Naive thymus-derived CD4-positive, alpha-beta T cell (primary cell): ENCODE results near the gene TNRC6B. TPM values are rescaled to one million over a fixed set of nuclear protein-coding genes. Genes with fewer than 3 reads are reported as not detected.

ENCODE experiments used
- ATAC-seq: fragments of 150-1000 bp; cut with Tn5 transposase; 2 replicates; pipeline ENCODE4 v1.10.0; 2021; ENCODE audit warnings: mild to moderate bottlenecking, moderate library complexity
- CTCF ChIA-PET: fragments of 350-600 bp; sonication (Branson Sonifier 250); formaldehyde crosslinking; loops from one replicate; lab custom pipeline; 2021; ENCODE audit warnings: antibody characterized with exemption; lab: Charles Lee
- POLR2A ChIA-PET: fragments of 350-600 bp; sonication (Branson Sonifier 250); formaldehyde crosslinking; loops from one replicate; lab custom pipeline; 2021; ENCODE audit warnings: antibody characterized with exemption, inconsistent platforms; lab: Charles Lee
- DNase-seq, 9 donors: peaks; one replicate each; pipeline versions ENCODE4 v3.0.0 to v3.0.0-alpha.2; 2020 to 2022; ENCODE audit warnings: mixed read lengths in 1 of 9
- H3K27ac ChIP-seq: one replicate; pipeline ENCODE4 v1.7.0; 2013; ENCODE audit warnings: mild to moderate bottlenecking, low read depth, low read length, moderate library complexity
- H3K27me3 ChIP-seq, 2 donors: one replicate each; pipeline ENCODE4 v1.7.0; 2013; ENCODE audit warnings: low read length in 2 of 2, mild to moderate bottlenecking in 2 of 2, moderate library complexity in 2 of 2; ENCODE audit not compliant: control insufficient read depth in 2 of 2, insufficient read depth in 2 of 2
- H3K36me3 ChIP-seq, 3 experiments: 1 replicate in 2 of 3; 2 replicates in 1 of 3; pipeline ENCODE4 v1.7.0; 2013; ENCODE audit warnings: low read length in 3 of 3, mild to moderate bottlenecking in 3 of 3, moderate library complexity in 1 of 3; ENCODE audit not compliant: insufficient read depth in 3 of 3, control insufficient read depth in 2 of 3
- H3K4me1 ChIP-seq, 2 donors: one replicate each; pipeline ENCODE4 v1.7.0; 2013; ENCODE audit warnings: low read length in 2 of 2, mild to moderate bottlenecking in 2 of 2, moderate library complexity in 1 of 2; ENCODE audit not compliant: control insufficient read depth in 2 of 2, insufficient read depth in 2 of 2
- H3K4me3 ChIP-seq: 2 replicates; pipeline ENCODE4 v1.7.0; 2013; ENCODE audit warnings: mild to moderate bottlenecking, low read length
- H3K9me3 ChIP-seq, 3 experiments: 1 replicate in 2 of 3; 2 replicates in 1 of 3; pipeline ENCODE4 v1.7.0; 2013; ENCODE audit warnings: low read length in 3 of 3; ENCODE audit not compliant: control insufficient read depth in 2 of 3
- H3K27ac Mint-ChIP-seq, 9 donors: one replicate each; pipeline ENCODE4 v1.8.0; 2020 to 2022; ENCODE audit warnings: mixed read lengths in 9 of 9, mild to moderate bottlenecking in 8 of 9, moderate library complexity in 5 of 9, inconsistent platforms in 2 of 9
- H3K27me3 Mint-ChIP-seq, 5 donors: one replicate each; pipeline ENCODE4 v1.8.0; 2021 to 2022; ENCODE audit warnings: mixed read lengths in 5 of 5, mild to moderate bottlenecking in 1 of 5
- H3K36me3 Mint-ChIP-seq, 5 donors: one replicate each; pipeline ENCODE4 v1.8.0; 2020 to 2022; ENCODE audit warnings: mixed read lengths in 5 of 5, mild to moderate bottlenecking in 3 of 5, inconsistent platforms in 1 of 5
- H3K4me1 Mint-ChIP-seq, 7 donors: one replicate each; pipeline ENCODE4 v1.8.0; 2020 to 2022; ENCODE audit warnings: mixed read lengths in 7 of 7, mild to moderate bottlenecking in 3 of 7, inconsistent platforms in 1 of 7
- H3K4me3 Mint-ChIP-seq, 10 donors: one replicate each; pipeline ENCODE4 v1.8.0; 2020 to 2022; ENCODE audit warnings: mild to moderate bottlenecking in 10 of 10, mixed read lengths in 10 of 10, moderate library complexity in 6 of 10, inconsistent platforms in 2 of 10
- H3K9me3 Mint-ChIP-seq, 11 donors: one replicate each; pipeline ENCODE4 v1.8.0; 2020 to 2022; ENCODE audit warnings: mixed read lengths in 11 of 11, mild to moderate bottlenecking in 4 of 11, inconsistent platforms in 1 of 11, moderate library complexity in 1 of 11
- intact Hi-C, 2 donors: fragments of 100-400 bp; cut with micrococcal nuclease; formaldehyde crosslinking; loops; one replicate each; pipeline ENCODE4 v1.15.1; 2023
- polyA plus RNA-seq, 2 donors: library from polyadenylated mRNA; unstranded; fragments of 300-500 nt; fragmentation: Illumina TruSeq; gene quantifications; one replicate each; pipeline ENCODE4 v1.2.3, GENCODE V29; 2021
- total RNA-seq, 6 experiments: library from RNA in 5 of 6; stranded (reverse) in 5 of 6; gene quantifications; 1 replicate in 5 of 6; 2 replicates in 1 of 6; pipeline ENCODE4 v1.2.3 and lab custom pipeline; 2021 to 2026

Gene TNRC6B
- total and polyA plus RNA-seq, 7 experiments from 2014 or later = 67.4 to 165 (median 136) TPM

DNA sequence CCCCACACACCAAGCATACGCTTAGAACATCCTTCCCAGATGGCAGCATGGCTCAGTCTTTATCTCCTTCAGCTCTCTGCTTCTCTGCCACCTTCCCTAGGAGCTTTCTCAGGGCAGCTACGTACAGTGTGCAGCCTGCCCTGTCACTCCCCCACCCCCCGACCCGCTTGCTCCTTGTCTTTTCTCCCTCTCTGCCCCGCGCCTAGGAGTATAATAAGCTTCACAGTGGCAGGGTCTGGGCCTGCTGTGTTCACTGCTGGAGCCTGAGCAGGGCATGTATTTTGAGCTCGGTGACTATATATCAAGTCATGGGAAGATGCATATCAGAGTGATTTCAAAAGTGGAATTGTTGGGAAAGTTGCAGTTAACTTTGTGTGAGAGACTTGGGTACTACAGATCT is 112.8 kb downstream of the TNRC6B start:
- intact Hi-C loops = loop anchor here (1.0 to 5.0 kb wide), 8 partner anchors 11 to 246 kb away; partner anchors contain the start of genes ADSL (in 2 of the 2) and TNRC6B (in 1 of the 2)
- CTCF ChIA-PET = interaction anchor here (0.5 to 2.0 kb wide), 6 partner anchors 17 to 468 kb away, joined by 3 to 16 read pairs (median 4); partner anchors contain the start of gene ADSL
- Mint-ChIP-seq H3K36me3 (peaks cover 19 to 49% (median 47%) of the 10 kb centered on the region in 5 donors), H3K4me3 (peak overlapping the region; percentile 29 to 86 (median 77)), H3K9me3 (no peaks in the 10 kb centered on the region), H3K27ac (peak overlapping the region; percentile 93 to 99 (median 96)), H3K4me1 (peaks cover 25 to 80% (median 70%) of the 10 kb centered on the region in 7 donors), H3K27me3 (no peaks in the 10 kb centered on the region)
- H3K4me1 ChIP-seq = peaks cover 22 to 41% of the 10 kb centered on the region in 2 donors
- H3K27ac ChIP-seq = peak overlapping the region; percentile 87
- POLR2A ChIA-PET = interaction anchor here (0.5 to 2.0 kb wide), 13 partner anchors 14 to 247 kb away, joined by 3 to 9 read pairs (median 4); no protein-coding TSS in a partner anchor
- H3K9me3 ChIP-seq = no peaks in the 10 kb centered on the region
- H3K36me3 ChIP-seq = peaks cover 0 to 49% (median 13%) of the 10 kb centered on the region in 3 experiments
- DNase-seq (no peak), ATAC-seq (peak; percentile 48)
- H3K27me3 ChIP-seq = no peaks in the 10 kb centered on the region
- H3K4me3 ChIP-seq = peak overlapping the region; percentile 15

- Histone ChIP-seq H3K4me3 (no peak overlapping the region), H3K27ac (no peak overlapping the region), H3K4me1 (peaks cover 15 to 28% of the 10 kb centered on the region in 2 donors), H3K9me3 (no peaks in the 10 kb centered on the region), H3K27me3 (no peaks in the 10 kb centered on the region), H3K36me3 (peaks cover 5 to 45% (median 8%) of the 10 kb centered on the region in 3 experiments)
- Mint-ChIP-seq H3K27ac (peak overlapping the region in 8 of 9 donors; percentile 5 to 78 (median 75)), H3K27me3 (no peaks in the 10 kb centered on the region), H3K4me1 (peaks cover 24 to 67% (median 54%) of the 10 kb centered on the region in 7 donors), H3K4me3 (peak overlapping the region in 2 of 10 donors; percentile 20 to 32), H3K36me3 (peaks cover 17 to 47% (median 35%) of the 10 kb centered on the region in 5 donors), H3K9me3 (no peaks in the 10 kb centered on the region)
- POLR2A ChIA-PET = interaction anchor here (1.0 to 1.6 kb wide), 2 partner anchors 7 to 15 kb away, joined by 3 read pairs; no protein-coding TSS in a partner anchor
- intact Hi-C loops = loop anchor here (5.0 kb wide), 1 partner anchor 52 kb away; no protein-coding TSS in a partner anchor
- CTCF ChIA-PET = no interaction called here
- no peak for ATAC-seq
- DNase-seq = no peak
Observed at GRCh38 chr22:40294696-40295095, 117.0 kb downstream of the TNRC6B start.

DNA sequence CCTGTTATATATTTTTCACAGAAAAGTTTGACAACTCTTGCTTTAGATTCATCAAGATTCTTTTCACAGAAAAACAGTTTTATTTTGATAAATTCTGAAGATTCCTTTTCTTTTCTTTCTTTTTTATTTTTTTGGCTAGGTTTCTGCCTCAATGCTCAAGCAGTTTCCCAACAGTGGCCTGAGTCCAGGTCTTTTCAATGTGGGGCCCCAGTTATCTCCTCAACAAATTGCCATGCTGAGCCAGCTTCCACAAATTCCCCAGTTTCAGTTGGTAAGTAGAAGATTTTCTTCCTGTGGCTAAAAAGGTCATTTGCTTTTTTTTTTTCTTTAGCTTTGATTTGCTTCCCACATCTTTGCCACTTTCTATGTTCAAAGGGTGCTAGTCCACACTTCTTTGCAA is 122.6 kb downstream of the TNRC6B start:
- no peaks in the 10 kb centered on the region for H3K4me1 ChIP-seq
- intact Hi-C loops = no loop called here
- no peak for DNase-seq
- no peak overlapping the region for H3K4me3 ChIP-seq
- H3K36me3 ChIP-seq = peaks cover 21 to 61% (median 22%) of the 10 kb centered on the region in 3 experiments
- Mint-ChIP-seq H3K4me3 (no peak overlapping the region), H3K27me3 (no peaks in the 10 kb centered on the region), H3K36me3 (peaks cover 11 to 57% (median 39%) of the 10 kb centered on the region in 5 donors), H3K4me1 (peaks cover 9 to 38% (median 24%) of the 10 kb centered on the region in 7 donors), H3K9me3 (no peaks in the 10 kb centered on the region), H3K27ac (peak overlapping the region in 3 of 9 donors; percentile 15 to 58 (median 56))
- no peaks in the 10 kb centered on the region for H3K9me3 ChIP-seq
- H3K27me3 ChIP-seq = no peaks in the 10 kb centered on the region
- H3K27ac ChIP-seq = no peak overlapping the region
- no peak for ATAC-seq
- POLR2A ChIA-PET = interaction anchor here (1.2 to 1.8 kb wide), 4 partner anchors 8 to 88 kb away, joined by 3 to 4 read pairs (median 3); no protein-coding TSS in a partner anchor
- CTCF ChIA-PET = interaction anchor here (0.6 to 1.9 kb wide), 3 partner anchors 30 to 449 kb away, joined by 3 to 5 read pairs (median 4); no protein-coding TSS in a partner anchor

DNA sequence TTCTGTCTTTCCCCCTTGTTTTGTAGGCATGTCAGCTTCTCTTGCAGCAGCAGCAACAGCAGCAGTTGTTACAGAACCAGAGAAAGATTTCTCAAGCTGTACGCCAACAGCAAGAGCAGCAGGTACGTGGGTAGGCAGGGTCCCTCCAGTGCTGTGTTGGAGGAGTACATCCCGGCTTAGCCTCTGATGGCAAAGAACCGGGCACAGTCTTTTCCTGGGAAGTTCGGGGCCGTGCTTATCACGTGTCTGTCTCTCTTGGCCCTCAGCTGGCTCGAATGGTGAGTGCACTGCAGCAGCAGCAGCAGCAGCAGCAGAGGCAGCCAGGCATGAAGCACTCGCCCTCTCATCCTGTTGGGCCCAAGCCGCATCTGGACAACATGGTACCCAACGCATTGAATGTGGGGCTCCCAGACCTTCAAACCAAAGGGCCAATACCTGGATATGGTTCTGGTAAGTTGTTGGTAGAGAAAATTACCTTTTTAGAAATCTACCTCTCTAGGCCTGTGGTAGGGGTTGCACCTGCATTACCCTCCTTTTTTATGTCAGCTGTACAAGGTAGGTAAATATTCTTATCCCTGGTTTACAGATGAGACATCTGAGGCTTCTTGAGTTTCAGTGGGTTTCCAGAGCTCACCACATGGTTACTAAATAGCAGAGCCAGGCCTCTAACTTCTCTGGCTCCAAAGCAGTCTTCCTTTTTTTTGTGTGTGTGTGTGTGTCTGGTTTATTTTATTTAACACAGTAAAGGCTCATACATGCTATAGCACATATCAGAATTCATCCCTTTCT is 123.4 kb downstream of the TNRC6B start:
- CTCF ChIA-PET = interaction anchor here (0.6 to 1.9 kb wide), 2 partner anchors 31 to 47 kb away, joined by 4 to 5 read pairs; no protein-coding TSS in a partner anchor
- Mint-ChIP-seq H3K27ac (peak overlapping the region in 4 of 9 donors; percentile 15 to 58 (median 44)), H3K4me3 (no peak overlapping the region), H3K27me3 (no peaks in the 10 kb centered on the region), H3K4me1 (peaks cover 6 to 37% (median 24%) of the 10 kb centered on the region in 7 donors), H3K9me3 (no peaks in the 10 kb centered on the region), H3K36me3 (peaks cover 9 to 55% (median 34%) of the 10 kb centered on the region in 5 donors)
- Histone ChIP-seq H3K36me3 (peaks cover 21 to 54% (median 22%) of the 10 kb centered on the region in 3 experiments), H3K27me3 (no peaks in the 10 kb centered on the region), H3K27ac (no peak overlapping the region), H3K4me3 (no peak overlapping the region), H3K9me3 (no peaks in the 10 kb centered on the region), H3K4me1 (no peaks in the 10 kb centered on the region)
- ATAC-seq (no peak), DNase-seq (no peak)
- POLR2A ChIA-PET = interaction anchor here (0.6 to 1.8 kb wide), 6 partner anchors 9 to 91 kb away, joined by 3 to 4 read pairs (median 3); no protein-coding TSS in a partner anchor
- intact Hi-C loops = no loop called here

DNA sequence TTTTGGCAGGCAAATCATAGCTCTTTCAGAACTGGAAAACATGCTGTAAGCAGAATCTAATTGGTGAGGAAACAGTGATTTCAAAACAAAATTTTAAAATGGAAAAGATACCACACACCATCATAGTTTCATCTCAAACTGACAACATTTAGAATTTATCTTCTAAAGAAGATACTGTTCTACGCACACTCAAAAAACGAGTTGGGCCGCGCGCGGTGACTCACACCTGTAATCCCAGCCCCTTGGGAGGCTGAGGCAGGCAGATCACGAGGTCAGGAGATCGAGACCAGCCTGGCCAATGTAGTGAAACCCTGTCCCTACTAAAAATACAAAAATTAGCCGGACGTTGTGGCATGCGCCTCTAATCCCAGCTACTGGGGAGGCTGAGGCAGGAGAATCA is 124.4 kb downstream of the TNRC6B start:
- Mint-ChIP-seq H3K9me3 (no peaks in the 10 kb centered on the region), H3K4me1 (peaks cover 6 to 36% (median 25%) of the 10 kb centered on the region in 7 donors), H3K27ac (peak overlapping the region in 2 of 9 donors; percentile 4 to 65), H3K27me3 (no peaks in the 10 kb centered on the region), H3K36me3 (peaks cover 9 to 52% (median 31%) of the 10 kb centered on the region in 5 donors), H3K4me3 (no peak overlapping the region)
- ATAC-seq (no peak), DNase-seq (no peak)
- ChIA-PET POLR2A (interaction anchor here (1.0 to 1.8 kb wide), 2 partner anchors 8 to 44 kb away, joined by 3 to 4 read pairs; no protein-coding TSS in a partner anchor), CTCF (interaction anchor here (1.0 kb wide), 1 partner anchor 45 kb away, joined by 3 read pairs; no protein-coding TSS in a partner anchor)
- Histone ChIP-seq H3K27ac (no peak overlapping the region), H3K9me3 (no peaks in the 10 kb centered on the region), H3K4me1 (peaks cover 0 to under 1% of the 10 kb centered on the region in 2 donors), H3K27me3 (no peaks in the 10 kb centered on the region), H3K4me3 (no peak overlapping the region), H3K36me3 (peaks cover 17 to 51% (median 19%) of the 10 kb centered on the region in 3 experiments)
- intact Hi-C loops = no loop called here

DNA sequence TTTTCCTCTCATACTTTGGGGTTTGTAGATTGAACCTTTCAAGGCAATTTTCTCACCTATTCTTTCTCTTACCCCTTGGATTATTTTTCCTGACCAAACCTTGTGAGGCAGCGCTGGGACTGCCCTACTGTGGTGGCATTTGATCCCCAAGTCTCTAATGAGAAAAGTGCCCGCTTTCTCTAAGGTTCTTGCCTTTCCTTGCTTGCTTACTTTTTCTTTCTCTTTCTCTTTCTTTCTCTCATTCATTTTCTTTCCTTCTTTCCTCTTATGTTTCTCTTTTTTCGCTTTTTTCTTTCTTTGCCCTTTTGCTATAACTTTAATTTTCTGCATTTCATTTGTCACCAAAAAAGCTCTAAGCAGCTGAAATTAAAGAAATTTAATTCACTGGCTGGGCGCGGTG is 127.9 kb downstream of the TNRC6B start:
- DNase-seq (no peak), ATAC-seq (no peak)
- Mint-ChIP-seq H3K4me3 (no peak overlapping the region), H3K27ac (peak overlapping the region in 6 of 9 donors; percentile 15 to 81 (median 50)), H3K36me3 (peaks cover 15 to 57% (median 42%) of the 10 kb centered on the region in 5 donors), H3K27me3 (no peaks in the 10 kb centered on the region), H3K4me1 (peaks cover 19 to 55% (median 45%) of the 10 kb centered on the region in 7 donors), H3K9me3 (no peaks in the 10 kb centered on the region)
- no peaks in the 10 kb centered on the region for H3K9me3 ChIP-seq
- peaks cover 14 to 51% (median 24%) of the 10 kb centered on the region in 3 experiments for H3K36me3 ChIP-seq
- H3K4me1 ChIP-seq = peaks cover 0 to 29% of the 10 kb centered on the region in 2 donors
- H3K27me3 ChIP-seq = no peaks in the 10 kb centered on the region
- intact Hi-C loops = loop anchor here in 1 of 2 donors (5.0 kb wide), 1 partner anchor 42 kb away; the partner anchor contains the start of gene ADSL
- H3K4me3 ChIP-seq = no peak overlapping the region
- CTCF ChIA-PET = interaction anchor here (0.7 kb wide), 1 partner anchor 9 kb away, joined by 5 read pairs; no protein-coding TSS in a partner anchor
- no peak overlapping the region for H3K27ac ChIP-seq
- POLR2A ChIA-PET = interaction anchor here (1.2 kb wide), 1 partner anchor 15 kb away, joined by 4 read pairs; no protein-coding TSS in a partner anchor
